Stimulated activated CD4-positive, alpha-beta T cell treated with anti-CD3 and anti-CD28 coated beads, Interleukin-12 subunit alpha, Interleukin-12 subunit beta, amount 100 ng/mL, for 4 hours (primary cell): Measurements from ENCODE around the gene DMPK.
"Not testable (repeated sequence)": the region's sequence is repeated elsewhere in the genome, so short reads cannot be mapped to it uniquely, and the experiment has no call there.

ENCODE experiments used
- DNase-seq: peaks from one replicate; pipeline ENCODE4 v3.0.0-alpha.2; 2020

DMPK gene

GRCh38 chr19:45814851-45815480 lies 32.7 kb upstream of the DMPK start, which contains the start of gene RSPH6A:
Gene RSPH6A, minus strand, starts transcription at chr19:45815308. Its CDS starts 132 bp downstream, at chr19:45815176.
- DNase-seq = no peak

- DNase-seq = no peak
Measured at GRCh38 chr19:45814166-45814780, 32.0 kb upstream of the DMPK start.

GRCh38 chr19:45812297-45812696 lies 30.0 kb upstream of the DMPK start:
- no peak for DNase-seq

- no peak for DNase-seq
Measured at GRCh38 chr19:45809643-45810159, 27.4 kb upstream of the DMPK start.

GRCh38 chr19:45805719-45806118 lies 23.4 kb upstream of the DMPK start:
- no peak for DNase-seq

GRCh38 chr19:45804959-45805230 lies 22.6 kb upstream of the DMPK start:
- no peak for DNase-seq

GRCh38 chr19:45804140-45804958 lies 22.1 kb upstream of the DMPK start:
- no peak for DNase-seq

GRCh38 chr19:45801603-45802175 lies 19.4 kb upstream of the DMPK start:
- no peak for DNase-seq

- no peak for DNase-seq
Measured at GRCh38 chr19:45800070-45800553, 17.8 kb upstream of the DMPK start.

GRCh38 chr19:45799541-45799940 lies 17.3 kb upstream of the DMPK start:
- DNase-seq = not testable (repeated sequence)

GRCh38 chr19:45798995-45799517 lies 16.8 kb upstream of the DMPK start:
- peak; percentile 53 for DNase-seq

GRCh38 chr19:45794627-45795026 lies 12.3 kb upstream of the DMPK start:
- no peak for DNase-seq

GRCh38 chr19:45793876-45794275 lies 11.6 kb upstream of the DMPK start:
- no peak for DNase-seq

GRCh38 chr19:45793178-45793564 lies 10.9 kb upstream of the DMPK start:
- no peak for DNase-seq

- DNase-seq = peak; percentile 100
Measured at GRCh38 chr19:45792470-45793177, 10.3 kb upstream of the DMPK start, which contains the start of gene DMWD. Gene DMWD, minus strand, starts transcription at chr19:45792845. Its CDS starts 89 bp downstream, at chr19:45792756.

GRCh38 chr19:45791744-45792469 lies 9.6 kb upstream of the DMPK start:
- DNase-seq = no peak

- no peak for DNase-seq
Measured at GRCh38 chr19:45790942-45791341, 8.7 kb upstream of the DMPK start.

- DNase-seq = no peak
Measured at GRCh38 chr19:45789035-45789786, 6.9 kb upstream of the DMPK start.

GRCh38 chr19:45786533-45786894 lies 4.2 kb upstream of the DMPK start:
- no peak for DNase-seq

- no peak for DNase-seq
Measured at GRCh38 chr19:45785781-45786532, 3.7 kb upstream of the DMPK start.
